ENCODE measurements around the gene TMTC4. TPM values are rescaled to one million over a fixed set of nuclear protein-coding genes. Genes with fewer than 3 reads are reported as not detected.
A peak's percentile ranks its signal among the peaks of the same experiment; 100 is the strongest.

The TMTC4 gene
- total and polyA plus RNA-seq, 2 experiments from 2014 or later, result 15.0 to 32.6 TPM

DNA sequence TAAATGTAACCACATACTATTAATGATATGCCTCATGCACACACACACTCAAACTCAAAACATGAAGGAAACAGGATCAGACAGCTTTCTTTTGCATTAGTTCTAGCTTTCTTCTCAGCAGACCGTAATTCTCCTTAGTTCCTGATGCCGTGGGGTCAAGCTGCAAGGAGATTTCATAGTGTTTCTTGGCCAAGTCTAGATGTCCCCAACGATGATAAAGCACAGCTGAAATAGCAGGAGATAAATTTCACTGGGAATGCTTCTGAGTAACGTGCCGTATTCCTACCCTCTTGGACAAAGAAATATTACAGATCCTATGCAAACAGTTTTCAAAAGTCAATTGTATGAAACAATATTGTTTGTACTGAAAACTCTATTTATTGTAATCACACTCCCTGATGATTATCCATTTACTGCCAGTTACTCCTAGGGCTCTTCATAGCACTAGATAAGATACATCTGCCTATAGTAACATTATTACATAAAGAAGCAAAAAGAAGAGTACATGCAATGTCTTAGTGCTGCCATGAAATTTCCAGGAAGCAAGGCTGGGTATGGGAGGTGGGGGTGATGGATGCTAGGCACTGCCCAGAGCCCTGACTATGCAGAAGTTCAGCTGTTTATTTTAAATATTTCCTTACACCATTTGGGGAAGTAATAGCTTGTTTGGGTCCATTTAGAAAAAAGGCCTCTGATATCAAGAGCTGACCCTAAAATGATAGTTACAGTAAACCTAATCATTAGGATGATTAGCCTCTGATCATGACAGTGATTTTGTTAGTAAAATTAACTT is 69.5 kb downstream of the TMTC4 start:
- Histone ChIP-seq H3K27ac (no peak overlapping the region), H3K79me2 (no peaks in the 10 kb centered on the region), H3K27me3 (no peaks in the 10 kb centered on the region), H4K20me1 (ENCODE audit: insufficient read depth, poor library complexity, severe bottlenecking) (no peaks in the 10 kb centered on the region), H3K4me2 (no peak overlapping the region), H2AFZ (no peak overlapping the region), H3K4me1 (ENCODE audit: insufficient read depth) (no peaks in the 10 kb centered on the region), H3K4me3 (no peak overlapping the region), H3K9me3 (ENCODE audit: low read depth) (no peaks in the 10 kb centered on the region), H3K36me3 (replicated peaks; ENCODE audit: insufficient read depth, low read depth) (no peaks in the 10 kb centered on the region), H3K9me2 (replicated peaks; ENCODE audit: insufficient read depth) (no peaks in the 10 kb centered on the region)
- TF ChIP-seq EZH2 (IDR thresholded peaks at IDR 0.05; ENCODE audit: borderline replicate concordance) (no peak), EZH2phosphoT487 (IDR thresholded peaks at IDR 0.05; ENCODE audit: low read depth, severe bottlenecking, unreplicated experiment) (no peak)
- TF ChIP-seq, protein P1, sequence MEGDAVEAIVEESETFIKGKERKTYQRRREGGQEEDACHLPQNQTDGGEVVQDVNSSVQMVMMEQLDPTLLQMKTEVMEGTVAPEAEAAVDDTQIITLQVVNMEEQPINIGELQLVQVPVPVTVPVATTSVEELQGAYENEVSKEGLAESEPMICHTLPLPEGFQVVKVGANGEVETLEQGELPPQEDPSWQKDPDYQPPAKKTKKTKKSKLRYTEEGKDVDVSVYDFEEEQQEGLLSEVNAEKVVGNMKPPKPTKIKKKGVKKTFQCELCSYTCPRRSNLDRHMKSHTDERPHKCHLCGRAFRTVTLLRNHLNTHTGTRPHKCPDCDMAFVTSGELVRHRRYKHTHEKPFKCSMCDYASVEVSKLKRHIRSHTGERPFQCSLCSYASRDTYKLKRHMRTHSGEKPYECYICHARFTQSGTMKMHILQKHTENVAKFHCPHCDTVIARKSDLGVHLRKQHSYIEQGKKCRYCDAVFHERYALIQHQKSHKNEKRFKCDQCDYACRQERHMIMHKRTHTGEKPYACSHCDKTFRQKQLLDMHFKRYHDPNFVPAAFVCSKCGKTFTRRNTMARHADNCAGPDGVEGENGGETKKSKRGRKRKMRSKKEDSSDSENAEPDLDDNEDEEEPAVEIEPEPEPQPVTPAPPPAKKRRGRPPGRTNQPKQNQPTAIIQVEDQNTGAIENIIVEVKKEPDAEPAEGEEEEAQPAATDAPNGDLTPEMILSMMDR (IDR thresholded peaks at IDR 0.05; ENCODE audit: poor library complexity), result no peak
- WGBS (ENCODE audit: low lambda C conversion rate, missing lambda C conversion rate), result 81% methylated on average over 5 of the region's 5 CpGs
- no peak for DNase-seq (ENCODE audit: low spot score)

DNA sequence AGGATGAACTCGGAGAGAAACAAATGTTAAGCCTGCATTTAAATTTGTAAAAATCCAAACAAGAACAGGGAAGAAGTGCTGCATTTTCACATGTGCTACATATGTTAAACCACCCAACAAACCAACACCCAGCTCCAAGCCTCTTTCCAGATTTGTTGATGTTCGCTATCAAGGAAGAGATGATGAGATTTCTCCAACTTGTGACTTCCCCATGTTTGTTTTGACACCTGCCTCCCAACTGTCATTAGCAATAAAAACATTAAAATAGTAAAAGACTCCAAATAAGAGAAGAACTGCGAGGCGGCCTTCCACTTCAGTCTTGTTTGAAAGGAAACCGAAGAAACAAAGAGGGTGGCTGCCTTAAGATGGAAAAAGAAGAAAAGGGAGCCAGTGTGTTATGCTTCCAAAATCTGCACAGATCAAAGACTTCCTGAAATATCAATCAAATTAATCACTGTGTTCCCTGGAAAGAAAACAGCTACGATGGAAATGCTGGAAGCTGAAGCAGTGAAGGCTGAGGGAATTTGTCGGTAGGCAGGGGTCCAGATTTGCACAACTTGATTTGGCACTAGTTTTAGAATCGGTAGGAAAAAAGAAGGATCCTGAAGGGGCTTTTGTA is 72.0 kb downstream of the TMTC4 start:
- WGBS (ENCODE audit: low lambda C conversion rate, missing lambda C conversion rate), result 82% methylated on average over 8 of the region's 8 CpGs
- no peaks in the 10 kb centered on the region for H3K4me1 ChIP-seq (ENCODE audit: insufficient read depth)
- no peak for TF ChIP-seq EZH2phosphoT487 (IDR thresholded peaks at IDR 0.05; ENCODE audit: low read depth, severe bottlenecking, unreplicated experiment)
- no peak for TF ChIP-seq EZH2 (IDR thresholded peaks at IDR 0.05; ENCODE audit: borderline replicate concordance)
- TF ChIP-seq, protein P1 (IDR thresholded peaks at IDR 0.05; ENCODE audit: poor library complexity), result no peak
- no peaks in the 10 kb centered on the region for H3K9me2 ChIP-seq (replicated peaks; ENCODE audit: insufficient read depth)
- no peak overlapping the region for H3K4me2 ChIP-seq
- no peak overlapping the region for H3K4me3 ChIP-seq
- H2AFZ ChIP-seq, result no peak overlapping the region
- no peaks in the 10 kb centered on the region for H3K79me2 ChIP-seq
- H3K27ac ChIP-seq, result peak overlapping the region; percentile 43
- no peaks in the 10 kb centered on the region for H4K20me1 ChIP-seq (ENCODE audit: insufficient read depth, poor library complexity, severe bottlenecking)
- no peaks in the 10 kb centered on the region for H3K27me3 ChIP-seq
- H3K9me3 ChIP-seq (ENCODE audit: low read depth), result no peaks in the 10 kb centered on the region
- DNase-seq (ENCODE audit: low spot score), result no peak
- no peaks in the 10 kb centered on the region for H3K36me3 ChIP-seq (replicated peaks; ENCODE audit: insufficient read depth, low read depth)

DNA sequence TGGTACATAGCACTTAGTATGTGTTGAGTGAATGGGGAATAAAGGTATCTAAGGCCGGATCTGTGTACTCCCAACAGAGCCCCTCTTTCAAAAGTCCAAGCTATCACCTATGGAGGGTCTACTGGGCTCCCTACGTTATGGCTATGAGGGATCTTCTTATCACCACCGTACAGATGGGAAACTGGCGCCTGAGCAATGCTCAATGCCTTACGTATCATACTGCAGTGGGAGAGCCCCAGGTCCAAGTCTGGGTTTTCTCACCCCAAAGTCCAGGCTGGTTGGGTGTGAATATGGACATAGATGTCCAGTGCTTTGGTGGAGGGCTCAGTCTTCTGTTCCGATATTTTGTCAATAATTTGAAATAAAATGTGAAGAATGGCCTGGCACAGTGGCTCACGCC is 72.9 kb downstream of the TMTC4 start:
- 92% methylated on average over 7 of the region's 7 CpGs for WGBS (ENCODE audit: low lambda C conversion rate, missing lambda C conversion rate)
- H2AFZ ChIP-seq, result no peak overlapping the region

More for the DNA sequence above, 72.9 kb downstream of the TMTC4 start:
- no peak for DNase-seq (ENCODE audit: low spot score)
- Histone ChIP-seq H4K20me1 (ENCODE audit: insufficient read depth, poor library complexity, severe bottlenecking) (no peaks in the 10 kb centered on the region), H3K9me3 (ENCODE audit: low read depth) (no peaks in the 10 kb centered on the region), H3K4me1 (ENCODE audit: insufficient read depth) (no peaks in the 10 kb centered on the region), H3K4me2 (no peak overlapping the region), H3K79me2 (no peaks in the 10 kb centered on the region), H3K27ac (no peak overlapping the region), H3K27me3 (no peaks in the 10 kb centered on the region), H3K9me2 (replicated peaks; ENCODE audit: insufficient read depth) (no peaks in the 10 kb centered on the region), H3K36me3 (replicated peaks; ENCODE audit: insufficient read depth, low read depth) (no peaks in the 10 kb centered on the region), H3K4me3 (no peak overlapping the region)
- TF ChIP-seq, protein P1 (IDR thresholded peaks at IDR 0.05; ENCODE audit: poor library complexity), result no peak
- no peak for TF ChIP-seq EZH2phosphoT487 (IDR thresholded peaks at IDR 0.05; ENCODE audit: low read depth, severe bottlenecking, unreplicated experiment)
- no peak for TF ChIP-seq EZH2 (IDR thresholded peaks at IDR 0.05; ENCODE audit: borderline replicate concordance)

All from hepatocyte (in vitro differentiated cells).